HG03432 (cell line): ENCODE results near the gene PPP2R5A.
"Not testable (repeated sequence)": the region's sequence is repeated elsewhere in the genome, so short reads cannot be mapped to it uniquely, and the experiment has no call there.

ENCODE experiments used
- ATAC-seq: cut with Tn5 transposase; IDR thresholded peaks from one replicate; pipeline ENCODE4 v1.9.1; 2021; ENCODE audit warnings: mild to moderate bottlenecking, moderate library complexity; ENCODE audit not compliant: unreplicated experiment

The PPP2R5A gene

DNA sequence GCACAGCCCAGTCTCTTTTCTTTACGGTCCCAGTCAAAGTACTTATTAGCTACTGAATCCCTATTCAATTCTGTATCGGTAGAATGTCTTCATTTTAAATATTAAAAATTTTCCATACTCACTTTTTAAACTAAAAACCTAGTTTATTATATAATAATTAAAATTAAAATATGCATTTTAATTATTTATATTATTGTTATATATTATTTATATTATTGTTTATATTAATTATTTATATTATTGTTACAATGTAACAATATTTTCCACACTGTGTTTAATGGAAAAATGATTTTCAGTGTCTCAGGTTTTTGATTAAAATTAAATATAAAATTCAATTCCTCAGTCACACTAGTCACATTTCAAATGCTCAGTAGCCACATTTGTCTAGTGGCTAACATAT is 18.2 kb upstream of the PPP2R5A start:
- no peak for ATAC-seq

DNA sequence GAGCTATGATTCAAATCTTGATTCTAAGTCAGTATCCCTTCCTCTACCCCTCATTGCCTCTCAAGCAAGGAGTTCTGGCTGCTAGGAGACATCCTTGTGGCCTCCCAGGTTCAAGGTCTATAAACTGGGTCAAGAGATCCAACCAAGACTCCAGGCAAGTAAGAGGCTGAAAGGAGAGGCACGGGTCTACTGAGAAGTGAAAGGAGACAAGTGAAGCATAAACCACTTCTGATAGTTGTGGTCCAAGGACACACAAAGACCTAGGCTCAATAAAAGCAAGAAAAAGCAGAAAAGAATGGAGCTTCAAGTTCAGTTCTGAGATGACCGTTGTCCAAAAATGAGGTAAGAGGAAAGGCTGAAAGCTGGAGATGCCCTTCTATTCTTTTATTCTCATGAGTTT is 17.8 kb upstream of the PPP2R5A start:
- ATAC-seq, result no peak

DNA sequence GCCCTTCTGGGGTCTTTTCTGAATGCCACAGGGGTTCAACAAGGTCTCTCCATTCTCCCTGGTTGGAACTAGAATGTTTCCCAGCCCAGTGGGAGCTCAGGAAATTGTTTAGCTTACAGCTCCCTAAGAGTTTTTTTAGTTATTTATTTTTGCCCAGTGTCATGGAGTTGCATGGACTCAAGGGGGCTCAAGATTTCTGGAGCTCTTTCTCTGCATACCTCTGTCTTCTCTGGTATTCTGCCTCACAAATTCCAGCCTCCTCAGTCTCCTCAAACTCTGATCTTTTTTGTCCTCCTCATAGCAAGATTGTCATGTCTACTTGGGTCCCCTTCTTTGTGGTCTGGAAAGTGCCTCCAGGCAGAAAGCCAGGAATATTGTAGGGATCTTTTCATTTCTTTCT is 15.9 kb upstream of the PPP2R5A start:
- ATAC-seq, result no peak

DNA sequence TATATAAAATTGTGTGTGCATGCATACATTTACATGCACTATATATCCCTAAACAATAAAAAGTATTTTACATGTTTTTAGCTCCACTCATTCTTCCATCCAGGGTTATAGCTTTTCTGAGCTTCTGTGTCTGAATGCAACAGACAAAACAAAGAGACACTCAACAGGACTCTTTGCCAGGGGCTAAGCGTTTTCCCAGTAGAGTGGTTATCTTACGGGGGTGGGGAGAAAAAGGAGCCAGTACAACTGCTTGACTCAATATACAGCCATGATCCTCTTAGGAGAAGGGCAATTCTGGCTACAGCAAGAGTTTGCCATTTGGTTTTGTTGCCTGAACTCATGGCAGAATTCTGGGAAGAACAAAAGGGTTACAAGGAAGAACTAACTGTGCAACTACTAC is 14.6 kb upstream of the PPP2R5A start:
- ATAC-seq, result no peak

DNA sequence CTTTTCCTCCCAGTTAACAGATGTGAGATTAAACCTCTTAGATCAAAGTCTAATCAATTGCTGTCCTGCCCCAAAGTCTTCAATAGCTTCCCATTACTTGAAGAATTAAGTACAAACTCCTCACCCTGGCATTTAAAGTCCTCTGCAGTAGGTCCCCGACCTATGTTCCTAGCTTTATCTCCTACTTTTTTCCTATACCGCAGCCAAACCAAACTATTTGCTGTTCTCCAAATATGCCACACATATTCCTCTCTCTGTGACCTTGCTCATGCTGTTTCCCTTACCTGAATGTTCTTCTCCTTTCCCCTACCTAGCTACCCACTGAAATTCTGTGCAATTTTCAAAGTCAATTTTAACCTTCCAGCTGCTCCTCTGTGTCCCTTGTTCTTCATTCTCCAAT is 14.0 kb upstream of the PPP2R5A start:
- no peak for ATAC-seq

DNA sequence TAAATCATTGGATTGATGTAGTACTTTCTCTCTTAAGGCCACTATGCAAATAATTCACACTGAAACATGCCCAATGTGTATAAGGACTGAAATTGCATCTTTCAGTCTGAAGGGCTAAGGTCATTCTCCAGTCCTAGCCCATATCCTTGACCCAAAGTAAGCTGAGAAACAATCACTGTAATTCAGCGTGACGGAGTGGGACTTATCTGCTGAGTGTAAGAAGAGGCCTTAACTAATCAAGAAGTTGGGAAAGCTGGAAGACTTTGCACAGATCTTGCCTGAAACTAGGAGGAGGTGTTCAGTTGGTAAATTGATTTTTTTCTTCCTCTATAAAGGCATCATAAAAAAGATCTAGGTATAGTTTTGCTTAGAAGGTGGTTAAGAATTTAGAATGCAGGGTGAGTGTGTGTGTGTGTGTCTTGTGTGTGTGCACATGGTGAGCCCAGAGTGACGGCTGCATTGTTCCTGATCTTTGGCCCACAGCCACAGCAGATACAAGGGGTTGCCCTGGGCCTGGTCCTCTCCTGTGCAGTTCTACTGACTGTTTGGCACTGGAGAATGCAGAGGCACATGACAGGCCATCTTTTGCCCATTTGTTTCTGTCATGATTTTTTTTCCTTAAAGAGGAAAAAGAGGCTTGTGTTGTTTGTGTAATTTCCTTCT is 13.3 kb upstream of the PPP2R5A start:
- ATAC-seq, result no peak

DNA sequence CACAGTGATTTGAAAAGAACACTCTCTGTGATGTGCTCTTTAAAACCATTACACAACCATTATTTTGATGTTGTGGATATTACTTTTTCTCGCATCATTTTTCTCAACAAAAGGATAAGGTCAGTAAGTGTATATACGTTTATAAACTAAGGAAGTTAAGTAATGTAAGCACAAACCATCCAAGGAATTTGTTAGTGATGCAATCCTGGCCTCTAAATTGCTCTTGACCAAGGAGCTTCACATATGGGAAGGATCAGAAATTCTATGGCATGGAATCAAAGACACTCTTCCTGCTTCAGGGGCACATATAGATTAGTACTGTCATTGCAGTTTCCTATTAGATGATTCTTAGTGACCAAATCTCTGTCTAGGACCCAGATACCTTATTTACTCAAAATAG is 3.6 kb upstream of the PPP2R5A start:
- ATAC-seq, result no peak

DNA sequence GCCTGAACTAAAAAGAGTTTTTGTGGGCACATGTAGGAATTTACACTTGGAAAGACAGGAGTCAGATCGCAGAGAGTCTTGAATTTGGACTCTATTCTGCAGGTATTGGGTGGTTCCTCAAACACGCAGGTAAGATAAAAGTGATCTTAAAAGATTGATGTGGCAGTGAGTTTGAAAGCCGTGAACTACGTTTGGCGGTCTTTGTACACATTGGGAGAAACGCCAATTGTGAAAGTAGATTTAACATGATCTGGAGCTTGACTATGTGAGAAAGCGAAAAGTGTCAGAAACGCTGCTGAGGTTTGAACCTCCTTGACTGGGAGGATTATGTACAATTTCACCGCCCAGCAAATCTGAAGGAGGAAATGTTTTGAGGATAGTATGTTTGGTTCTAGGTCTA is 1.5 kb upstream of the PPP2R5A start:
- no peak for ATAC-seq

DNA sequence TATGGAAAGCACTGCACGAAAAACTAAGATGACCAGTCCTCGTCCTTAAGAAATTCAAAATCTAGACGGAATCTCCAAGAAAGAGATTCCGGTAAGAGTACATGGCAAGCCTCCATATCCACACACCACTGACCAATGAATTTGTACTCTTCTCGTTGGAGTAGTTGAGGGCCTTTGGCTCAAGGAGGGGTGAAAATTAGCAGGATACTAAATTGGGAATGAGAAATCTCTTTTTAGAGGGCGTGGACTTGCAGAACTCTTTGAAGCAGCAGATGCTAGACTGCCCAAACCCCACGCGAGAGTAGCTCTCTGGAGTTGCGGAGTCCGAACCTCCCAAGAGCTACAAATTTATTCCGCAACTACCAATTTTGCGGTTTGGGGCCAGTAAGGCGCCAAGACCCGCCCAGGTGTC is 872 bp upstream of the PPP2R5A start:
- ATAC-seq, result no peak

DNA sequence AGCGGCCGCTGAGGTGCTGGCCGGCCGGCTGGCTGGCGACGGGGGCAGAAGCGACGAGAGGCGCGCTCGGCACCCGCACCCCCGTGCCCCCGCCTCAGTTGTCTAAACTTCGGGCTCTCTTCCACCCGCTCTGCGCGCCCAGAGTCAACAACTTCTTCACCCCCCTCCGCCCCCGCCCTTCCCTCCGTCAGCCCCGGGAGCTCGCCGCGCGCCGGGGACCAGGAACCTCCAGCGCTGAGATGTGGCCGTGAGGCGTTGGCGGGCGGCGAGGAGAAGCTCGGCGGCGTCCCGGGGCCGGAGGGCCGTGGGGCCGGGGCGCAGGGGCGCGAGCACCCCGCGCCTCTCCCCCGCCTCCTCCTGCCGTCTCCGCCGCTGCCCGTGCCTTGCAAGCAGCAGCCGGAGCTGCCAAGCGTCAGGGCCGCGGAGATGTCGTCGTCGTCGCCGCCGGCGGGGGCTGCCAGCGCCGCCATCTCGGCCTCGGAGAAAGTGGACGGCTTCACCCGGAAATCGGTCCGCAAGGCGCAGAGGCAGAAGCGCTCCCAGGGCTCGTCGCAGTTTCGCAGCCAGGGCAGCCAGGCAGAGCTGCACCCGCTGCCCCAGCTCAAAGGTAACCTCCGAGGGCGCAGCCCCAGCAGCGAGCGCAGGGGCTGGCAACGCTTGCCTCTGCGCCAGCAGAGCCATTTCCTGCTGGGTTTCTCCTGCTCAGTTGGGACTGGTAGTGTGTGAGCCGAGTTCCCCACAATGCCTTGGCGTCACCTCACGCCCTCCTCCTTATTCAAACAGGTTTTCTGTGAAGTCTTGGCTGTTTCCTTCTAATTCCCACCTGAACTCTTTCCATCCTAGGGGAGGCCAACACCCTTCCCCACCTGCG is 710 bp downstream of the PPP2R5A start:
- ATAC-seq, result peak; percentile 18

DNA sequence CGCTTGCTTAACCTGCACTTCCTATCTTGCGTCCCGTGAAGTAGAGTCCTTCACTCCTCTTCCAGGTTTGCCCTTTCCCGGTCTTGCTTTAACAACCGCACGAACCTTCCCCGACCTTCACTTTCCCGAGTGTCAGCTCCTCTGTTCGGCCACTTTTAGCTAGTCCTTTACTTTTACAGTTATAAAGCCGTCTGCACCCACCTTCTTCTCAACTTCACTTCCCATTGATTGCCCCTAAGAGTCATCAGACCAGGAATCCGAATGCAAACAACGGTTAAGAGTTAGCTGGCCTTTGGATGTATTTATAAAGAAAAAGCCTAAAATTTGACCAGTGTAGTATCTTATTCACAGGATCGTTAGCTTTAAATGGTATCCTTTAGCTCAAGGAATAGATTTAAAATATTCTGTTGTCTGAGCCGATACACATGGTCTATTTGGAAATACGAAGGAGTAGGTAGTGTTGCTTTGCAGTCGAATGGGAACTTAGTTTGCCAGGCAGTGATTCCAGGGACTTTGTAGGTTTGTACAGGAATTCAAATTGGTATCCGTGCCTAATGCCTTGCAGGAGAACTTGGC is 1.4 kb downstream of the PPP2R5A start:
- ATAC-seq, result no peak

DNA sequence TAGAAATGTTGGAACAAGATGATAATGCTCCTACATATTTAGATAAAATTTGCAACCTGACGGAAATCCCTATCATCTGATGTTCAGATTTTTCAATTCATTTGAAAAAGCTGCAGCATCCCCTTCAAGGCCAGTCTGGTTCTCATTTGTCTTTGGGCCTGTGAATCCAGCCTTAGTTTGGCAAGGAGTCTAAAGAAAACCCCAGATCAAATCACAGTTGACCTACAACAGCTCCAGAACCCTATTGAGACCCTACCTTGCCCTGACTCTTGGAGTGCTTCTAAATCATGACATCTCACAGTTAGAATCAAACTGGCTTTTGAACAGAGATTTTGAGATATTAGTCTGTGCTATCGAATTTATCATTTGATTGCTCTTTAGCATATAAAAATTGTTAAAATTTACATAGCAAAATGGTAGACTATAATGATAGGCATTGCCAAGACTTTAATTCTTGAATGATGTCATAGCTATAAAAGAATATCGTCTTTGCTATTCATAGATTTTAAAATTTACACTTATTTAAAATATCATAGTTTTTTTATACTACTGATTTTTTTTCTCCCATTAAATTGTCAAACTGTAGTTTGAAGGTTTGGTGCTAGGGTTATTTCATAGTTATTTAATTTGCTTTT is 2.2 kb downstream of the PPP2R5A start:
- ATAC-seq, result no peak

DNA sequence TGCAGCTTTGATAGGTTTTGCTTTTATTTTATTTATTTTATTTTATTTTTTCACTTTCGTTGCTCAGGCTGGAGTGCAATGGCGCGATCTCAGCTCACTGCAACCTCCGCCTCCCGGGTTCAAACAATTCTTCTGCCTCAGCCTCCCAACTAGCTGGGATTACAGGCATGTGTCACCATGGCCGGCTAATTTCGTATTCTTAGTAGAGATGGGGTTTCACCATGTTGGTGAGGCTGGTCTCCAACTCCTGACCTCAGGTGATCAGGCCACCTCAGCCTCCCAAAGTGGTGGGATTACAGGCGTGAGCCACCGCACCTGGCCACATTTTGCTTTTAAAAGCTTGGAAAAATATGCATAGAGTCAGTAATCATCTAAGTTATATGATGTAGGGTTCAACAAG is 2.8 kb downstream of the PPP2R5A start:
- not testable (repeated sequence) for ATAC-seq

DNA sequence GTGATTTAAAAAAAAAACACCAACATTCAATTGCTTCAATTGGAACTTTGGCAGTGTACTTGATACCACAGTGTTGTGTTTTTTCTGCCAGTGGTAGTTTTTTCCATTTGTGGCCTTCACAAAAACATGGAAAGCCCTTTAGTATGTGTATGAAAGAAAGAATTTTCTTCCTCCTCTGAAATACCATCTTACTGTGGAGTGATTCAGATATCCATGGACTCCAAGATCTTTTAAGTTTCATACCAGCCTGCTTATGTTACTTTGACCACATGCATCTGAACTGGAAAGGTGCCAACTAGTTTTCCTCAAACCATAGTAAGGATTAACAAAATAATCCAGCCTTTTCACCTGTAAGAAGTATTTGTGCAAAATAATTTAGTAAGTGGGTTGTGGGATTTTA is 3.4 kb downstream of the PPP2R5A start:
- ATAC-seq, result no peak

DNA sequence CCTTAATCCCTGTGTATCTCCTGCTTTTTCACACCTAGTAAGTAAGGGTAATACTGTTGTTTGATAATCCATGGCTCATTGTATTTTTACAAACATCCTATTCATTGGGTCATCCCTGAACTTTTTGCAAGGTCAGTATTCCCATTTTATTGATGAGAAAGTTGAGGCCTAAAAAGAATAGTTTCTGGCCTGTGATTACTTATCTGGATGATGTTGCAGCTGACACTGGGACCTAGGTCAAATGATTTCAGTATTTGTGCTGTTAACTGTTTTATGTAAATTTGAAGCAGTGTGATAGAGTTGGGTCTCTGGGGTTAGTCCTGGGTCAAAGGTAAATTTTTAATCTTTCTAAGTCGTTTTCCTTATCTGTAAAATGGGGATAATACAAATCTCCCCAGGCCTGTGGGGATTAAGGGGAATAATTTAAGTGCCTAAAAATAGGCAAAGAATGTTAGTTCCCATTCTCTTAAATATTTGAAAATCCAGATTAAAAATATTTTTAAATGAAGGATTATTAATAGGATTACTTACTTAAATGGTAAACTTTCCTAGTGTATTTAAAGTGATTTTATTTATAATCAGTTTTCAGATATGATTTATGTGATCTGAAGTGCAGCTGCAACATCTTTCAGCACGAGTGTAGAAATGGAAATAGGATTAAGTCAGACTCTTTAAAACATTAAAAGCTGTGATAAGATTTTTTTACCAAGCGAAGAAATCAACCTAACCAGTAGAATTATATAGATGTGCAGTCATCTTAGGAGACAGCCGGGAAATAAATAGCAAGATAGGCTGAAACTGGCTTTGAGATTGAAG is 4.3 kb downstream of the PPP2R5A start:
- no peak for ATAC-seq

DNA sequence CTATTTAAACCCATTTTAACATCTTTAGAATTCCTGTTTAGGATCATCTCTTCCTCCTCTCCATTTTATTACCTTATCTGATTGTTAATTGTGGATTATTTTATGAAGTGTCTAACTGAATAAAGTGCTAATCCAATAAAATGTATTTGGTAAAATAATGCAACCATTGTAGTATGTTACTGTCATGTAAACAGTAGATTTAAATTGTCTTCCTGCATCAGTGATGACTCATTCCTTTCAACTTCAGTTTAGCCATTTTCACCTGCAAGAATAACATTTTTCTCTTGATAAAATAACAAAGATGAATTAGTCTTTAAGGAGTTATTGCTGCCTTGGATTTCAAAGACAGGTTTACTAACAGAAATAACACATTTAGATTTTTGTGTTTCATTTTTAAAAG is 5.4 kb downstream of the PPP2R5A start:
- no peak for ATAC-seq

DNA sequence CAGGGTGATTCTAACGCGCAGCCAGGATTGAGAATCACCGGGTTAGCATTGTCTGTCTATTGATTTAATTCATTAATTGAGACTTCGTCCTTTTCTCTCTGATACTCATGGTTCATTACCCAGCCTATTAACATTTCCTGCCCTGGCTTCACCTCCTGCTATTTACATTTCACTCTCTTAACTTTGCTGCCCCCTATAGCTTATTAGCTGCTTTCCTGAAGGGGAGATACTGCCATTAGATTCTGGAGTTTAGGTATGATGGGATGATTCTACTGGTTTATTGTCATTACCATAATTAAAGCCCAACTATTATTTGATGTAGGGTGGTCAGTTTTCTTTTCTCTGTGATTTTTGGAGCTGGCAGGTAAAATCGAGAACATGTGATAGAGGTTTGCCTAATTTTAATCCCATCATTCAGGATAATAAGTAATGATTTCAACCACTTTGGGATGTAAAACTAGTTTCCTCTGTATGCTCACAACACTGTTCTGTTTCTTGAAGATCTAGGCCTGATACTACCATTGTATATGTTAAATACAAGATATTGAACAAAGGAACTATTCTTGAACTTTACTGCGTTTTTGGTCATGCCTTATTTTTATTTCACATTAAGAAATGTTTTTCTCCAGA is 6.4 kb downstream of the PPP2R5A start:
- ATAC-seq, result peak; percentile 69

DNA sequence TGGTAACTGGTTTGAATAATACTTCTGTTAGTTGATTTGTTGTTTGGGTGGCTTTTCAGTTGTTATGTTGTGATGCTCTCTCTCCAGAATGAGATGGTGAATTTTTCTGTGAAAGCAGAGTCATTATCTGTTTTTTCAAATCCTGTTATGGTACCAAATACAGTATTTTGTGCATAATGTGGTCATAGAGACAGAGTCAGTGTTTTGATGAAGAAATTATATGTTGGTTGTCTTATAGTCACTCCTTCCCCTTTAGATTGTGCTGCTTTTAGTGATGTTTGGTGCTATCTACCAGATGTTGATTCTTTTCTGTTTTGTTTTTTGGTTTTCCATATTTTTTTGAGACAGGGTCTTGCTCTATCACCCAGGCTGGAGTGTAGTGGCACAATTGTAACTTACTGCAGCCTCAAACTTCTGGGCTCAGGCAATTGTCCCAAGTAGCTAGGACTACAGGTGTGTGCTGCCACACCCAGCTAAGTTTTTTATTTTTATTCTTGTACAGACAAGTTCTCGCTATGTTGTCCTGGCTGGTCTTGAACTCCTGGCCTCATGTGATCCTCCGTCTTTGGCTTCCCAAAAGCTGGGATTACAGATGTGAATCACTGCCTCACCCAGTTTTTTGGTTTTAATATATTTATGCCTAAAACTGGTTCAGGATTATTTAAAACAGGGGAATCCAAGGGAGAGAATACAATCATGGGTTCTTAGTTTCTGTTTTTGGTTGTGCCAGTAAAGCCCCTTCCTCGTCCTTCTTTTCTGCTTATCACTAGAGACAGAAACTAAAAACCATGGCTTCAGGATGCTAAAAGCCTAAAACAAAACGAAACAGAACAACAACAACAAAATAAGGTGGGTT is 7.3 kb downstream of the PPP2R5A start:
- no peak for ATAC-seq

DNA sequence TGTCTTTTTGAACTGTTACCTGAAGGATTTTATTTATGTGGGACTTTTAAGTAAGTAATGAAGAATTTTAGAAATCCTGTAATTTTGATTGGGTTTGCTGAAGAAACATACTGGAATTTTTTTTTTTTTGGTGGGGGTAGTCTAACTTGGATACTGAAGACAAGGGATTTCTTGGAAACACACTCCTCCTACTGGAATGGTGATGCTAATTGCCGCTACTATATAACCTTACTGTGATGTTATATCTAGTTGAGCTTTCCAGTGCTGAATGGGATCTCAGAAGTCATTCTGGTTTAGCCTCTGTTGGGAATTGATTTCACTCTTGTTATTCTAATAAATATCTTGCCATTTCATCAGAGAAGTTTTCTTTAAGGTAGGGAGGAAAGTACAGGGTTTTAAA is 8.4 kb downstream of the PPP2R5A start:
- ATAC-seq, result no peak
